GM21447 (cell line): ENCODE results near the gene CDH6.
"Not testable (repeated sequence)": the region's sequence is repeated elsewhere in the genome, so short reads cannot be mapped to it uniquely, and the experiment has no call there.

Experiments used
- ATAC-seq: cut with Tn5 transposase; IDR thresholded peaks from one replicate; pipeline ENCODE4 v1.9.1; 2021; ENCODE audit not compliant: unreplicated experiment

CDH6 gene

DNA sequence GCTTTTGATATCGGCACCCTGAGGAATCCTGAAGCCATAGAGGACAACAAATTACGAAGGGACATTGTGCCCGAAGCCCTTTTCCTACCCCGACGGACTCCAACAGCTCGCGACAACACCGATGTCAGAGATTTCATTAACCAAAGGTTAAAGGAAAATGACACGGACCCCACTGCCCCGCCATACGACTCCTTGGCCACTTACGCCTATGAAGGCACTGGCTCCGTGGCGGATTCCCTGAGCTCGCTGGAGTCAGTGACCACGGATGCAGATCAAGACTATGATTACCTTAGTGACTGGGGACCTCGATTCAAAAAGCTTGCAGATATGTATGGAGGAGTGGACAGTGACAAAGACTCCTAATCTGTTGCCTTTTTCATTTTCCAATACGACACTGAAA is 129.5 kb downstream of the CDH6 start:
- no peak for ATAC-seq

- ATAC-seq: no peak
Observed at GRCh38 chr5:31324842-31325241, 131.4 kb downstream of the CDH6 start.

DNA sequence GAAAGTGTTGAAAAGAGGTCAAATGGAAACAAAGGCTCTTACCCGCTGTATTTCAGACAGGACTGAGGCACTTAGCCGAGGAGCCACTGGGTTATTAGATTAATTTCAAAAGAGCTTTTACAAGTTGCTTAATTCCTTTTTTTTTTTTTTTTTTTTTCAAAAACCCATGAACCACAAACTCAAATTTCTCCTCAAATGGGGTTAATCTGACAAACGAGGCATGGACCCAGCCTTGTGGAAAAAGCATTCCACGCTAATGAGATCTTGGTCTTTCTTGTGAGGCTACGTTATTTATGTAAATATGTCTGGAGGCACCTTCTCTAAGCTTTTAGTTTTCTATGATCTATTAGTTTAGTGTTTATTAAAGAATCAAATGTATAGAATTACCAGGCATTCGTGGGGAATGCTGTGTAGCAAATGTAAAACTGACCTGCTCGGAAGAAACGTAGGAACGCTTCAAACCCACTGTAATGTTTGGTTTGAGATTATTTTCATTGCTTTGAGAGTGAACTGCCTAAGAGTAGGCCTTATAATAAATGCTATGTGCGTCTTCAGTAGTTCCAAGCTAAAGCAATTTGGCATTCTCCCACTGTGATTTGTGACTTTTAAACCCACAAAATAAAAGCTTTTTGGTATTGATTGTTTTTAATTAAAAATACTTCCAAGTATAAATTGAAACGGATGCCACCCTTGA is 134.7 kb downstream of the CDH6 start:
- no peak for ATAC-seq

- ATAC-seq: no peak
Observed at GRCh38 chr5:31329715-31330114, 136.2 kb downstream of the CDH6 start.

DNA sequence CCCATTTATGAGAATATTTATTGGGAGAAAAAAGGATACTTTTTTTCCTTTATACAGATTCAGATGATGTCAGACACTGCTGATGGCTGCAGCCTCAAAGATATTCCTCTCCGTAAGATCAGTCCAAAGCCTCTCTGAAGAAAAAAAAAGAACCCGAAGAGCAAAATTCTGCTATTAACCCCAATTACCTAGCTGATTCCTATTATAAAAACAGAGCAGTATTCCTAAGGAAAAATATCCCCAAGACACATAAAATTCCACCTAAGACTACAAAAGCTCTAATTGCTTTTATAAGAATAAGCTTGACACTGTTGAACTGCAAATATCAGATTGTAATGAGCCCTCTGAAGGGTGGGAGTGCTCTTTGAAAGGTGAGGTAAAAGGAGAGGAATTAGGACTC is 138.7 kb downstream of the CDH6 start:
- ATAC-seq: no peak

- ATAC-seq: no peak
Observed at GRCh38 chr5:31333475-31333874, 140.0 kb downstream of the CDH6 start.

DNA sequence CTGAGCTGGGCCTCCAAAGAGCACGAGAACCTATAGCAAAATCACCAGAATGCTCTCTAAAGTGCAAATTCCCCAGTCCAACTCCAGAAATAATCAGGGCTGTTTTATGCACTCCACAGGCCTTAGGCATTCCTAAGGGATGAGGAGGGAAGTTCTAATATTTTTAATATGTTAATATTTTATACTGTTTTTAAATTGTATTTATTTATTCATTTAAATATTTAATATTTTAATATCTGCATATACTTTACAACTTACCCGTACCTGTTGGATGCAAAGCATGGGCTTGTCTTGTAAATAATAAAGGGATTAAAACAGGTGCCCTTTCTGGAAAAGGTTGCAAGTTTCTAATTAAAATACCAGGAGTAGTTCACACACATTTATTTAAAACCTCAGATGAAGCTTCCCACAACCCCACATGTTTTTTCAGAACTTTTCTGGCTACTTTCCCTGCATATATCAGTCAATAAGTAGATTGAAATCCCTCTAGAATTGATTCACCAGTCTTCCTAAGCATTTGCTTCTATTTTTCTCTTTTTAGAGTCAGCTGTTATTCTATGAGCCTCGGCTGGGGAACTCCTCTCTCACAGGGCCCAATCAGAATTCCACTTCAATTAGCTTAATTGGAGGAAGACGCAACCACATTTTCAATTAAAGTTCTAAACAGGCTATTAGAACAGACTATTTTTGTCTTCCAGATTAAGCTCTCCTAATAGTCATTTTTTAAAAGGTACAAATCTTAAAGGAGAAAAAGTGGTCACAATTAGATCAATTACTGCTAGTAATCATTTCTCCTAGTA is 140.8 kb downstream of the CDH6 start:
- ATAC-seq: no peak

GRCh38 chr5:31335456-31335855 is 142.0 kb downstream of the CDH6 start:
- ATAC-seq: no peak

DNA sequence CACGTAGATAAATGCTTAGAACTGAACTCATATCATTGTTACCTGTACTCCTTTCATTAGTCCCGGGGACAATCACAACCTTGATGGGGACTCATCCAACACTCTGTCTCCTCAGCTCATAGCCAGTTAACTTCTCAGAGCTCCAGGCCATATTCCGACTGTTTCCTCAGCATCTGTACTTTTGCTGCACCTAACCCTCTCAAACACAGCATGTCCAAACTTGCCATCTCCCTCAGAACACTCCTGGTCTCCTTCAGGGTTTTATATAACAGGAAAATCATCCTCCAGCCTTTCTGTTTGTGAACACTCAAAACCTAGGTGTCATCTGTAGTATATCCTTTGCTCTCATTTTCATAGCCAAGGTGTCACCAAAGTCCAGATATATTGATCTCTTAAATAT is 150.5 kb downstream of the CDH6 start:
- no peak for ATAC-seq

DNA sequence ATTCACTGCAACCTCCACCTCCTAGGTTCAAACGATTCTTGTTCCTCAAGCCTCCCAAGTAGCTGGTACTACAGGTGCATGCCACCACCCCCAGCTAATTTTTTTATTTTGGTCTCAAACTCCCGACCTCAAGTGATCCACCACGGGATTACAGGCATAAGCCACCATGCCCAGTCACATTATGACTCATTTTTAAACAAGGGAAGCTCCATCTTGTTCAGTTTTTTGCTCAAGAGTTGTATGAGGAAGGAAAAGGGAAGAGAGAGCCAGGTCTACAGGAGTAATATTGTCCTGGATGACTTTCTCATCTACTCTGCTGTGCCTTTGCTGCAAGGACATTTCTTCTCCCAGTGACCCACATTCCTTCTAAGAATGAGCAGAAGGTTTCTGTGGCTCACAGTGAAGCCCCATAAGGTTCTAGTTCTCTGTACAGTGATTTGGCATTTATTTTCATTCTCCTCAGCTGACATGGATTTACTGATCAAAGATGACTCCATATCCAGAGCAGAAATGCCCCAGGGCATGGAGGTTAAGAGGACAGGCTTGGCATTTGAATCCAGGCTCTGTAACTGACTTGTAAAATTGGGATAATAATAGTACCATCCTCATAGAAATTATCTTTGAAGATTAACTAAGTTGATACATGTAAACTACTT is 153.5 kb downstream of the CDH6 start:
- no peak for ATAC-seq

GRCh38 chr5:31347552-31347905 is 154.0 kb downstream of the CDH6 start:
- ATAC-seq: no peak

DNA sequence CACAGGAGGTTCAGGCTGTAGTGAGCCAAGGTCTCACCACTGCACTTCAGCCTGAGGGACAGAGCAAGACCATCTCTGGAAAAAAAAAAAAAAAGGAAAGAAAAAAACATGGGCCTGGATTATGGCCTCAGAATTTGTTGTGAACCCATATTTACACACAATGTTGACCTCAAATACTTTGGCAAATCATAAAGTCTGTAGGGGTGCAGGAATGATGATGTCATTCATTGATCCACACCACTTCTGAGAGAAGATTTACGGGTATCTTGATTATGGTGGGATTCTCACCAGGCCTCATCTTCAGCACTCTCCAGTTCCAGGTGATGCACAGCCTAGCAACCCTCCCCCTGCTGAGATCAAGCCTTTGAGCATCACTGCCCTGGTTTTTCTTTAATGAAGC is 156.9 kb downstream of the CDH6 start:
- no peak for ATAC-seq

GRCh38 chr5:31355337-31355736 is 161.9 kb downstream of the CDH6 start:
- no peak for ATAC-seq

GRCh38 chr5:31357038-31357437 is 163.6 kb downstream of the CDH6 start:
- ATAC-seq: no peak

- no peak for ATAC-seq
Observed at GRCh38 chr5:31359839-31360238, 166.4 kb downstream of the CDH6 start.

DNA sequence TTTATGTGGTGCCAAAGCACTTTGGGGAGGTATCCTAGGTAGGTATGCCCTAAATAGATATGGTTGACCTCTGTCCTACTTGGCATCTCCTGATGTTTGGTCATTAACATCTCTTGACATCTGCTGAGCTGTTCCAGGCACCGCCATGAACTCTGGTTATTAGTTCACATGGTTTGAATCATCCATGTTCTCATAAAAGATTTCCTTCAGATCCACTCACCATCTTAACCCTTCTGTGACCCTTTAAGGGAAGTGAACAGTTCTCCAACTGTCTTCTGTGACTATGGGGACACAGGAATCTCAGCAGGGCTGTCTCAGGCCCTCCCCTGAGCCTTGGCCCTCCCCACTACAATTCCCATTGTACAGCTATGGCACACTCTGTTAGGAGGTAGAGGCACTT is 167.7 kb downstream of the CDH6 start:
- ATAC-seq: no peak

DNA sequence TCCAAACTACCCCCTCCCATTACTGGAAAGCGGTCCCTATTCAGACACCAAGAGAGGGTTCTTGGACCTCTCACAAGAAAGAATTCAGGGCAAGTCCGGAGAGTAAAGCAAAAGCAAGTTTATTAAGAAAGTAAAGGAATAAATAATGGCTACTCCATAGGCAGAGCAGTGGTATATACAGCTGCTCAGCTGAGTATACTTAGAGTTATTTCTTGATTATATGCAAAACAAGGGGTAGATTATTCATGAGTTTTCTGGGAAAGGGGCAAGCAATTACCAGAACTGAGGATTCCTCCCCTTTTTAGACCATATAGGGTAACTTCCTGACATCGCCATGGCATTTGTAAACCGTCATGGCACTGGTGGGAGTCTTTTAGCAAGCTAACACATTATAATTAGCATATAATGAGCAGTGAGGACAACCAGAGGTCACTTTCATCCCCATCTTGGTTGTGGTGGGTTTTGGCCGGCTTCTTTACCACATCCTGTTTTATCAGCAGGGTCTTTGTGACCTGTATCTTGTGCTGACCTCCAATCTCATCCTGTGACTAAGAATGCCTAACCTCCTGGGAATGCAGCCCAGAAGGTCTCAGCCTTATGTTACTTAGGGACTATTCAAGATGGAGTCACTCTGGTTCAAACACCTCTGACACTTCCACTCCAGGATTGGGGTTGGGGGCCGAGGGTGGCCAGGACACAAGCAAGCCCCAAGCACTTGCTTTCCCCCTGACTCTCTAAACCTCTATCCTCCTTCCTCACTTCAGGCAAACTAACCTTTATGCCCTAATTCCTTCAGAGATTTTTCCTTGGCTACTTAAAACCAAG is 168.4 kb downstream of the CDH6 start:
- ATAC-seq: not testable (repeated sequence)

DNA sequence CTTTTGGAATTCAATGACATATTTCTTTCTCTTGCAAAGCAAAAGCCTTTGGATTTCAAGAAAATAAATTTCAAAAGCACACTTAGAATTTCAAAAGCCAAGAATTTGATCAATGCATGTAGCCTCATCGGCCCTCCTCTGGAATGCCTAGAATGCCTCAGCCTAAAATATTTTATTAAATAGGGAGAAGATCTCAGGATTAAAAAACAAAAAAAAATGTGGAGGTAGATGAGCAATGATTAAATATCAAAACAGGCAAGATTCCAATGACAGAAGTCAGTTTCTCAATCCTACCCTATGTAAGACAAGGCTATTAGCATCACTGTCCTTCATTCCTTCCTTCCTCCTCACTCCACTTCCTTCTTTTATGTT is 169.0 kb downstream of the CDH6 start:
- no peak for ATAC-seq

DNA sequence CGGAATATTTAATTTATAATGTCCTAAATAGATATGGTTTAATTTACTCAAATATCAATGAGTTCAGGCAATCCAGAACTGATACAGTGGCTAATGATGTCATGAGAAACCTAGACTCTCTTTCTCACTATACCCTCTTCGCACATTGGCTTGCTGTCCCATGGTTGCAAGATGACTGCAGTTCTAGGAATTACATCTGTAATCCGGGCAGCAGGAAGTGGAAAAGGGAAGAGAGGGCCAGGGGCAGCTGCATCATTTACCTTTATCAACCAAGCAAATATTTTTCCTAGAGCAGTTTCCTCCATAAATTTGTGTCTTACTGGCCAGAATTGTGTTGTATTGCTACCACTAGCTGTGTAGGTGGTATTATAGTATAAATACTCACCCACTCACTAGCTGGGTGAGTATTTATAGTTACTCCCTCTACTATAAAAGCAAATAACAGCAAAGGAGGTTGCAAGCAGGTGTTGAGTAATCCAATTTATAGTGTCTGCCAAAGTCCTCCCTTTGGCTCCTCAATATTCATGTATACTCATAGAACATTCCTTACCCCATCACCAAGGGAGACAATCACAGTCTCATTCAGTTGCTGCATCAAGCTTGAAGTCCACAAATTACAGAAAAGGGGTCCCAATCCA is 169.6 kb downstream of the CDH6 start:
- ATAC-seq: no peak

DNA sequence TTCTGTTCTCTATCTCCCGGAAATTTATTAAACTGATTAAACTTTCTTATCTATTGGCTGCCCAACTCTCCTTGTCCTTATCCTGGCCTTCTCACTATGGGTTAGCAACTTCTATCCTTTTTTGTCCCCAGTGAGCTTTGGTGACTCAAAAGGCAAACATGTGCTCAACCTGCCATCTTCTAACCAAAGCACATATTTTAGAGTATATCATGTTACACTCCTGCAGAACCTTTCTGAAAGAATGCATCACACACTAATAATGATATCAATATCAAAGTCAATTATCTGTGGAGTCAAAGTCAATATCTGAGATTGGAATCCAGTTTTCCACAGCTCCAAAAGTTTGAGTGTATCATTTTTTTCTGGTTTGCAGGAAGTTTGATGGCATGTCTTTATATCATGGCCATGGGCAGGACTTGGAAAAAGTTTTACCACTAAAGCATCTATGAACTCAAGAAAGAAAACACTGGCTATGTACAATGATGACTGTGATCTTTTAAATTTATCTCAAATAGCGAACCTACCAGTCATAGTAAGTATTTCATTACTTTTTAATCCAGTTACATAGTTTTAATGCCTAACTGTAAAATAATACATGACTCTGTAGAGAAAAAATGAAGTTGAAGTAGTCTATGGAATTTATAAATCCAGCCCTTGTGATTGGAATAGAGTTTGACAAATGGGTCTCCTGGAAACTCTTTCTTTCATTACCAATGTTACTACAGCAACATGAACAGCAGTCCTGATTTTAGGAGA is 171.6 kb downstream of the CDH6 start:
- no peak for ATAC-seq
